Dermis blood vessel endothelial cell (primary cell): Measurements from ENCODE around the gene CNTNAP2. TPM values are rescaled to one million over a fixed set of nuclear protein-coding genes. Genes with fewer than 3 reads are reported as not detected.
"Not testable (repeated sequence)": the region's sequence is repeated elsewhere in the genome, so short reads cannot be mapped to it uniquely, and the experiment has no call there.

ENCODE experiments used
- DNase-seq: peaks from one replicate; pipeline ENCODE4 v3.0.0; 2010
- total RNA-seq: library from RNA; depleted of rRNA; stranded (reverse); fragments of >200 nt; gene quantifications from 2 replicates; pipeline ENCODE4 v1.2.3, GENCODE V29; 2014

Gene CNTNAP2
- total RNA-seq, 1 donor from 2014 or later = not detected

- DNase-seq = no peak
Observed at GRCh38 chr7:147033641-147034040, 917.0 kb downstream of the CNTNAP2 start.

GRCh38 chr7:147041438-147041837 lies 924.8 kb downstream of the CNTNAP2 start:
- DNase-seq = no peak

- DNase-seq = no peak
Observed at GRCh38 chr7:147044941-147045340, 928.3 kb downstream of the CNTNAP2 start.

GRCh38 chr7:147047696-147048095 lies 931.1 kb downstream of the CNTNAP2 start:
- no peak for DNase-seq

- DNase-seq = no peak
Observed at GRCh38 chr7:147048864-147049263, 932.3 kb downstream of the CNTNAP2 start.

GRCh38 chr7:147052818-147053217 lies 936.2 kb downstream of the CNTNAP2 start:
- no peak for DNase-seq

GRCh38 chr7:147053746-147054145 lies 937.1 kb downstream of the CNTNAP2 start:
- DNase-seq = no peak

- no peak for DNase-seq
Observed at GRCh38 chr7:147060070-147060469, 943.5 kb downstream of the CNTNAP2 start.

- DNase-seq = no peak
Observed at GRCh38 chr7:147062897-147063296, 946.3 kb downstream of the CNTNAP2 start.

GRCh38 chr7:147068842-147069241 lies 952.2 kb downstream of the CNTNAP2 start:
- DNase-seq = no peak

GRCh38 chr7:147069771-147070170 lies 953.2 kb downstream of the CNTNAP2 start:
- no peak for DNase-seq

GRCh38 chr7:147070886-147071285 lies 954.3 kb downstream of the CNTNAP2 start:
- no peak for DNase-seq

- no peak for DNase-seq
Observed at GRCh38 chr7:147071536-147071935, 954.9 kb downstream of the CNTNAP2 start.

- DNase-seq = no peak
Observed at GRCh38 chr7:147078312-147078711, 961.7 kb downstream of the CNTNAP2 start.

- no peak for DNase-seq
Observed at GRCh38 chr7:147079083-147079482, 962.5 kb downstream of the CNTNAP2 start.

- DNase-seq = no peak
Observed at GRCh38 chr7:147079921-147080420, 963.4 kb downstream of the CNTNAP2 start.

GRCh38 chr7:147081117-147081516 lies 964.5 kb downstream of the CNTNAP2 start:
- DNase-seq = no peak

- DNase-seq = no peak
Observed at GRCh38 chr7:147089051-147089461, 972.5 kb downstream of the CNTNAP2 start.

- DNase-seq = no peak
Observed at GRCh38 chr7:147089608-147090007, 973.0 kb downstream of the CNTNAP2 start.

GRCh38 chr7:147096629-147097028 lies 980.0 kb downstream of the CNTNAP2 start:
- no peak for DNase-seq

GRCh38 chr7:147103224-147103623 lies 986.6 kb downstream of the CNTNAP2 start:
- no peak for DNase-seq

GRCh38 chr7:147106746-147107145 lies 990.1 kb downstream of the CNTNAP2 start:
- no peak for DNase-seq

GRCh38 chr7:147114525-147114924 lies 997.9 kb downstream of the CNTNAP2 start:
- DNase-seq = not testable (repeated sequence)

GRCh38 chr7:147136352-147136751 lies 1019.8 kb downstream of the CNTNAP2 start:
- DNase-seq = no peak

GRCh38 chr7:147145194-147145593 lies 1028.6 kb downstream of the CNTNAP2 start:
- no peak for DNase-seq
